GOT3 (cell line): ENCODE results near the gene PRG3.
A peak's percentile ranks its signal among the peaks of the same experiment; 100 is the strongest.

Experiments used
- DNase-seq: peaks from one replicate; lab custom pipeline; 2025; ENCODE audit warnings: mixed read lengths; lab: John Stamatoyannopoulos, UW

Gene PRG3

GRCh38 chr11:57359396-57359795 is 21.6 kb downstream of the PRG3 start:
- no peak for DNase-seq

- no peak for DNase-seq
Measured at GRCh38 chr11:57358991-57359390, 22.0 kb downstream of the PRG3 start.

GRCh38 chr11:57358543-57358961 is 22.4 kb downstream of the PRG3 start:
- no peak for DNase-seq

- DNase-seq, result no peak
Measured at GRCh38 chr11:57357856-57358255, 23.1 kb downstream of the PRG3 start.

GRCh38 chr11:57357310-57357709 is 23.6 kb downstream of the PRG3 start:
- no peak for DNase-seq

- no peak for DNase-seq
Measured at GRCh38 chr11:57356268-57356667, 24.7 kb downstream of the PRG3 start.

GRCh38 chr11:57354699-57355098 is 26.3 kb downstream of the PRG3 start:
- DNase-seq, result no peak

GRCh38 chr11:57353852-57354251 is 27.1 kb downstream of the PRG3 start:
- DNase-seq, result no peak

GRCh38 chr11:57353446-57353845 is 27.5 kb downstream of the PRG3 start:
- DNase-seq, result no peak

- no peak for DNase-seq
Measured at GRCh38 chr11:57353036-57353435, 27.9 kb downstream of the PRG3 start.

GRCh38 chr11:57349491-57350274 is 31.3 kb downstream of the PRG3 start:
- no peak for DNase-seq

GRCh38 chr11:57348636-57349313 is 32.2 kb downstream of the PRG3 start:
- no peak for DNase-seq

GRCh38 chr11:57348052-57348451 is 32.9 kb downstream of the PRG3 start:
- no peak for DNase-seq

GRCh38 chr11:57347336-57347735 is 33.6 kb downstream of the PRG3 start:
- no peak for DNase-seq

- peak; percentile 10 for DNase-seq
Measured at GRCh38 chr11:57345555-57346211, 35.3 kb downstream of the PRG3 start.

GRCh38 chr11:57344826-57345225 is 36.1 kb downstream of the PRG3 start:
- DNase-seq, result no peak

GRCh38 chr11:57343825-57344224 is 37.1 kb downstream of the PRG3 start:
- no peak for DNase-seq

GRCh38 chr11:57342702-57343101 is 38.2 kb downstream of the PRG3 start:
- DNase-seq, result no peak

- no peak for DNase-seq
Measured at GRCh38 chr11:57341250-57341808, 39.6 kb downstream of the PRG3 start.

GRCh38 chr11:57340039-57340615 is 40.8 kb downstream of the PRG3 start:
- DNase-seq, result no peak

- no peak for DNase-seq
Measured at GRCh38 chr11:57339328-57339727, 41.6 kb downstream of the PRG3 start.

- no peak for DNase-seq
Measured at GRCh38 chr11:57338142-57338541, 42.8 kb downstream of the PRG3 start, which contains the start of gene P2RX3. Gene P2RX3, plus strand, starts transcription at chr11:57338352. Its CDS starts 199 bp downstream, at chr11:57338551.
